D341Med (cell line): ENCODE results near the gene SHISA4.
"Not testable (repeated sequence)": the region's sequence is repeated elsewhere in the genome, so short reads cannot be mapped to it uniquely, and the experiment has no call there.

ENCODE experiments used
- DNase-seq: peaks from one replicate; pipeline ENCODE4 v3.0.0; 2012; ENCODE audit warnings: low spot score

Gene SHISA4, protein sequence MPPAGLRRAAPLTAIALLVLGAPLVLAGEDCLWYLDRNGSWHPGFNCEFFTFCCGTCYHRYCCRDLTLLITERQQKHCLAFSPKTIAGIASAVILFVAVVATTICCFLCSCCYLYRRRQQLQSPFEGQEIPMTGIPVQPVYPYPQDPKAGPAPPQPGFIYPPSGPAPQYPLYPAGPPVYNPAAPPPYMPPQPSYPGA

DNA sequence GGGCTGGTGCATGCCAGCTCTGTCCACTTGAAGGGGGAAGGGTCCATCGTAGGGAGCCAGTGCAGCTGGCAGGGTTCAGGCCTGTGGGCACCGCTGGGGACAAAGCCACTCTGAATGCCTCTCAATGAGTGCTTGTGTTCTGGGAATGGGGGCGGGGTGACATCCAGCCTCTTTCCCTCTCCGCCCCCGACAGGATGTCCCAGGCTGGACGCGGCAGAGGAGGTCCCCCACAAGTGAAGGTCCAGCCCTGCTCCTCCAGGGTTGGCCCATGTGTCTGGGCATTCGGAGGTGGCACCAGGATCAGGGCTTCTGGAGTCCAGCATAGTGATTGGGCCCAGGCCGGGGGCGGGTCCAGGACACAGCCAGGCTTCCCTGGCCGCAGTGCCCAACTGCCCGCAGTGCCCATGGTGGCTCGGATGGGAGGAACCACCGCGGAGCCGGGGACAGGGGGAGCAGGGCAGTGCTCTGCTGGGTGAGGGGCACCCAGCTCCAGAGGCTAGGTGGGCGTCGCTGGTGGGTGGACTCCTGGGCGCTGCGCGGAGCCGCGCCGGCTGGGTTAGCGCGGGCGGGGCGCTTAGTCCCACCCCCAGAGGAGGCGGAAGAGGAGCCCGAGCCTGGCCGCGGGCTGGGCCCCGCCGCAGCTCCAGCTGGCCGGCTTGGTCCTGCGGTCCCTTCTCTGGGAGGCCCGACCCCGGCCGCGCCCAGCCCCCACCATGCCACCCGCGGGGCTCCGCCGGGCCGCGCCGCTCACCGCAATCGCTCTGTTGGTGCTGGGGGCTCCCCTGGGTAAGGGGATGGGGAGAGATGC, at the start of gene SHISA4:
Gene SHISA4, plus strand, starts transcription at position 617 of the 808 bp plus-strand sequence. Its CDS starts 97 bp downstream, at position 714.
- DNase-seq, result peak; percentile 51

GRCh38 chr1:201839089-201839488, 49.6 kb upstream of the SHISA4 start:
- not testable (repeated sequence) for DNase-seq

- DNase-seq, result no peak
Observed at GRCh38 chr1:201840055-201840454, 48.6 kb upstream of the SHISA4 start.

- DNase-seq, result no peak
Observed at GRCh38 chr1:201840490-201840889, 48.2 kb upstream of the SHISA4 start.

DNA sequence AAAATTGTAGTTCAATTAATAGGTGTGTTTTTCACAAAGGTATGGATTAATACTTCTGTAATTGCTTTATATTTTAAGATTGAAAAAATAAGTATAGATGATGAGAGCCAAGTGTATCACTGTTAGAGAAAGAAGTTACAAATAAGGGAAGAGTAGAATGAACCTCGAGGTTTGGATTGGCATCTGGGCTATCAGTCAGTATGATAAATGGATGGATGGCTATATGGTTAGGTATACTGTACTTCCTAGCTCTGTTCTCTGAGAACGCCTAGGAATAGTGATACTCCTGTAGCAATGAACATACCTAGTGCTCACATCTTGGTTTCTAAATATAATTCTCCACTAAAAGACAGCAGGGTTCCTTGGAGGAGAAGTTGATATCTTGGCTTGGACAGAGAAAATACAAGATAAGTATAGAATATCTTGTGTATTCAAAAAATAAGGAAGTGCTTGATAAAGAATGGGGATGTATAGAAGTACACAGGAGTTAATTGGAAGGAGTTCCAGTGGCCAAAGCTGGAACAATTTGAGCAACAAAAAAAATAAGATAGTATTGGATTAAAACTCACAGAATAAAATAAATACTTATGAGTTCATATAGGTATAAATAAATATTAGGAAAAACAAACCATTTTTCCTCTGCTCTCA, 47.3 kb upstream of the SHISA4 start:
- no peak for DNase-seq

GRCh38 chr1:201842472-201843027, 46.1 kb upstream of the SHISA4 start:
- no peak for DNase-seq

DNA sequence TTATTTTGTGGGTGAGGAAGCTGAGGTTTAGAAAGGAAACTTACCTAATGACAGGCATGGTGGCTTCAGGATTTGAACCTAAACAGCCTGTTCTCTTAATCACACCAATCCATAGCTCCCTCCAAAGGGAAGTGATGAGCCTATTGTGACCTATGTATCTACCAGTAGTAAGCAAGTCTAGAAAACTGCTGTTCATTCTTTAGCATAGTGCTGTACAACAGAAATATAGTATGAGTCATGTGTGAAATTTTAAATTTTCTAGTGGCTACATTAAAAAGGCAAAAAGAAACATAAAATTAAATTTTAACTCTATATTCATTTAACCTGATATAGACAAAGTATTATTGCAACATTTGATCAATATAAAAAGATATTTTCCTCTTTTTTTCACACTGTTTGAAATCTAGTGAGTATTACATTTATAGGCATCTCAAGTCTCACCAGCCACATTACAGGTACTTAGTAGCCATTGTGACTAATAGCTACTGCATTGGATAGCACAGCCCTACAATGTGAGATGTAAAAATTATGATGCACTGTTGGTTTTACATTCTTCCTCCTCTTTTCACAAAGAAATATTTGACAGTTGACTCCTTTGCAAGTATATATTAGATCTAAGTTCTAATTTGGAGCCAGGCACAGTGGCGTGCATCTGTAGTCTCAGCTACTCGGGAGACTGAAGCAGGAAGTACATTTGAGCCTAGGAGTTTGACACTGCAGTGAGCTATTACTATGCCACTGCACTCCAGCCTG, 43.2 kb upstream of the SHISA4 start:
- DNase-seq, result no peak

DNA sequence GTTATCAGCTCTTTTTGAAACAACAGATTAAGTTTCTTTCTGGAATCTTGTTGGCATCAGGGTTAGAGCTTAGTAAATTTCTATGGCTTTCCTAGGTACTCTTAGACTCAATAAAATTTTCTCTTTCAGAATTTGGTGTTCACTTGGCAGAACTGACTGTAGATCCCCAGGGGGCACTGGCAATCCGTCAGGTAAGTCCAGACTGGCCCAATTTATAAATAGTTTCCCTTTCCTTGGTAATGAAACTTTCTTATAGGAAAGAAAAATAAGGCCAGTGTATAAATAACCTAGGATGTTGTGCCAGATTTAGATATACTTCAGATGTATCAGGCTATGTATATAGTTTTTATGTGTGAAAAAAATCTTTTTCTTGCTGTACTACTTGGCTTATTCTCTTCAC, 41.5 kb upstream of the SHISA4 start:
- no peak for DNase-seq

GRCh38 chr1:201848230-201848629, 40.5 kb upstream of the SHISA4 start:
- DNase-seq, result no peak

GRCh38 chr1:201849372-201850052, 39.2 kb upstream of the SHISA4 start:
- DNase-seq, result no peak

DNA sequence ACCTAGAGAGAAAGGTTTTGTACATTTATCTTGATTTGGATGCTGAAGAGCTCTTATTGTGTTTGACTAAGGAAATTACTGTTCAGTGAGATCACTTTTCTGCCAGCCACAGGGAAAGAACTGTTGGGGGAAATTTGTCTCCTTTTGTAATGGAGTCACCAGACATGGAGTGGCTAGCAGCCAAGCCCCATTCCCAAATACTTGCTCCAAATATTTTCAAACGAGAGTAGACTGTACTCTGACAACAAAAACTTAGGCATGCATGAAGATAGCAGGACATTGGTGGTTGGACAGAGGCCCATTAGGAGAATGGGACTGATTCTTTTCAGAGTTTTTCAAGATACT, 38.7 kb upstream of the SHISA4 start:
- no peak for DNase-seq

GRCh38 chr1:201851949-201852348, 36.7 kb upstream of the SHISA4 start:
- DNase-seq, result no peak

DNA sequence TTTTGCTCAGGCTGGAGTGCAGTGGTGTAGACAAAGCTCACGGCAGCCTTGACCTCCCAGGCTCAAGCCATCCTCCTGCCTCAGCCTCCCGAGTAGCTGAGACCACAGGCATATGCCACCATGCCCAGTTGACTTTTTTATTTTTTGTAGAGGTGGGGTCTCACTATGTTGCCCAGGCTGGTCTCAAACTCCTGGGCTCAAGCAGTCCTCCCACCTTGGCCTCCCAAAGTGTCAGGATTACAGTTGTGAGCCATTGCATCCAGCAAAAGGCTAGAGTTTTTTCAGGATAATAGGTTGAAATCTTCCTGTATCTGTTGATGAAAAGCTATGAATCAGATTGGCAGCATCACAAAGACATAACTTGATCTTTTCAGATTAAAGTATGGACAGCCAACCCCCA, 32.0 kb upstream of the SHISA4 start:
- not testable (repeated sequence) for DNase-seq

GRCh38 chr1:201859424-201859823, 29.3 kb upstream of the SHISA4 start:
- DNase-seq, result no peak

GRCh38 chr1:201861448-201861847, 27.2 kb upstream of the SHISA4 start:
- DNase-seq, result no peak

DNA sequence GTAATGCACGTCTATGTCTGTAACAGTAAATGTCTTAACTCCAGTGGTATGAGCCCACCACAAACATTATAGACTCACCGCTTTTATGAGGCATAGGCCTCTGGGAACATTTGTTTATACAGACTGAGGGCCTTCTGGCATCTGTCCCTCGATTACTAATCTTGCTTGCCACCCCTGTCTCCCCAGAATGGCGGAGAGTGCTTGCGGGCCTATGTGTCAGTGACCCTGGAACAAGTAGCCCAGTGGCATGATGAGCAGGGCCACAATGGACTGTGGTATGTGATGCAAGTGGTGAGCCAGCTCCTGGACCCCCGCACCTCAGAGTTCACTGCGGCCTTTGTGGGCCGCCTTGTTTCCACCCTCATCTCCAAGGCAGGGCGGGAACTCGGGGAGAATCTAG, 18.3 kb upstream of the SHISA4 start:
- DNase-seq, result no peak

GRCh38 chr1:201874672-201875071, 14.0 kb upstream of the SHISA4 start:
- no peak for DNase-seq

DNA sequence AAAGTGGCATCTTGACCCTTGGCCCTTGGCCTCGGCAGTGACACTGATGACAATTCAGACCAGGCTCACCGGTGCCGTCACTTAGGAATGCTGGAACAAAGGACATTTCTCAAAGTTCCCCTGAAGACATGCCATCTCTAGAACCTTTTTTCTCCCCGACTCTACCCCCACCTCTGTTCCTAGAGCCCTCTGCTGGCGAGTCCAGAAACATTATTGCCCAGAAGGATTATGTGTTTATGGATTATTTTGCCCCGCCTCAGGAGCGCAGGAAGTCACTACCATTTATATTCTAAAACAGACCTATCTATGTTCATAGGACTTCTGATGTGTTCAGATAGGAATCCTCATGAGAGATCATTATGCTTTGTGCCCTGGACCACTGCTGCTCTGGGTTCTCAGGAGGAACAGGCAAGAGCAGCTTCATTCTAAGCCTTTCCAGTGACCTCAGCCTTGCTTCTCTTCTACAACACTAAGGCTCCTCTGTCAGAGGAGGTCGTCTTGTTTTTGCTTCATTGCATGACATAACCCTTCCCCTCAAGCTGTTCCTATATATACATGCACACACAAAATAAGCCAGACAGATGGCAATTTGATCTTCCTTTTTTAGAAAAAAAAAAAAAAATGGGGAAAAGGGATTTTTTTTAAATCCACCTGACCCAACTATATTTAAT, 12.4 kb upstream of the SHISA4 start:
- peak; percentile 66 for DNase-seq

DNA sequence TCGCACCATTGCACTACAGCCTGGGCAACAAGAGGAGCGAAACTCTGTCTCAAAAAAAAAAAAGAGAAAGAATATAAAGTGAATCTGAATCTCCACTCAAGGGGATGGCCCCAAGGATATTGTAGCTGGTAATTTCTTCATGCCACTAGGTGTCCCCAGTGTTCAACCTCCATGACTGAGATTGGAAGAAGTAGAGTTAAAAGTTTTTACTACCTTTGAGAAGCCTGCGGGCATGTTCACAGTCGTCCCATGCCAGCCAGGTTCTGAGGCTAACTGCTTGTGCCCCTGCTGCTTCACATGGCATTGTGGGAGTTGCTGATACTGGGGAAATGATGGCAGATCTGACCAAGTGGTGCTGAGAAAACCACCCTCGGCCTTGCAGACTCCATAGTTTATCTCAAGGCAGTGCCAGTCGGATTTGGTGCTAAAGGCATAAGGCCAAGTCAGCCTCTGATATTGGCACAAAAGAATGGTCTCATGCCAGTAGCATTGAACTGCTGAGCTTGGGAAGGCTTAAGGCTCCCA, 10.8 kb upstream of the SHISA4 start:
- peak; percentile 69 for DNase-seq

GRCh38 chr1:201880928-201881571, 7.6 kb upstream of the SHISA4 start:
- no peak for DNase-seq
